SK-N-SH (cell line): ENCODE results near the gene TXNDC2. TPM values are rescaled to one million over a fixed set of nuclear protein-coding genes. Genes with fewer than 3 reads are reported as not detected.

Experiments
- CTCF ChIA-PET: fragments of 300-600, 350-600 bp; formaldehyde crosslinking; extraction: SDS; loops from one replicate; lab custom pipeline; 2021; lab: Yijun Ruan, JAX
- POLR2A ChIA-PET: fragments of 350-600 bp; sonication (Branson Sonifier 250); formaldehyde crosslinking; extraction: SDS; loops from one replicate; lab custom pipeline; 2020; ENCODE audit warnings: antibody characterized with exemption, inconsistent platforms; lab: Yijun Ruan, JAX
- DNase-seq: peaks from one replicate; pipeline ENCODE4 v3.0.0; 2012
- H2AFZ ChIP-seq: fragments of 200-600 bp; sonication (generic); 2 replicates; pipeline ENCODE4 v1.8.1; 2016; ENCODE audit warnings: antibody characterized with exemption, mild to moderate bottlenecking, low read depth
- H3F3A ChIP-seq: fragments of 200-600 bp; sonication (generic); replicated peaks from 2 replicates; pipeline ENCODE3; 2016; ENCODE audit warnings: antibody characterized with exemption, mild to moderate bottlenecking; ENCODE audit not compliant: insufficient read depth
- H3K27ac ChIP-seq, 2 experiments: fragments of 200-500 bp in 1 of 2; fragments of 200-600 bp in 1 of 2; sonication (Bioruptor generic) in 1 of 2; sonication (generic), shearing (Covaris generic) in 1 of 2; 2 replicates each; pipeline versions ENCODE4 v1.5.1 to v1.6.1; 2014 to 2016; ENCODE audit warnings: low read depth in 2 of 2, inconsistent platforms in 1 of 2, low read length in 1 of 2, mild to moderate bottlenecking in 1 of 2, mixed read lengths in 1 of 2
- H3K27me3 ChIP-seq: fragments of 200-600 bp; sonication (generic), shearing (Covaris generic); 2 replicates; pipeline ENCODE4 v1.6.1; 2016; ENCODE audit warnings: mixed run types; ENCODE audit not compliant: insufficient read depth
- H3K36me3 ChIP-seq, 2 experiments: fragments of 200-500 bp in 1 of 2; fragments of 200-600 bp in 1 of 2; sonication (Bioruptor generic) in 1 of 2; sonication (generic) in 1 of 2; replicated peaks in 1 of 2; 2 replicates each; pipeline versions ENCODE3 to v1.5.1; 2014 to 2016; ENCODE audit warnings: low read length in 1 of 2, mild to moderate bottlenecking in 1 of 2; ENCODE audit not compliant: insufficient read depth in 2 of 2, control insufficient read depth in 1 of 2
- H3K4me1 ChIP-seq, 2 experiments: fragments of 200-500 bp in 1 of 2; fragments of 200-600 bp in 1 of 2; sonication (Bioruptor generic) in 1 of 2; sonication (generic), shearing (Covaris generic) in 1 of 2; 2 replicates each; pipeline versions ENCODE4 v1.5.1 to v1.6.1; 2014 to 2016; ENCODE audit warnings: low read depth in 1 of 2, low read length in 1 of 2, mixed run types in 1 of 2; ENCODE audit not compliant: insufficient read depth in 2 of 2, control insufficient read depth in 1 of 2
- H3K4me2 ChIP-seq: fragments of 200-600 bp; sonication (generic), shearing (Covaris generic); 2 replicates; pipeline ENCODE4 v1.6.1; 2017; ENCODE audit warnings: mixed run types
- H3K4me3 ChIP-seq, 2 experiments: fragments of 200-500 bp in 1 of 2; fragments of 200-600 bp in 1 of 2; sonication (Bioruptor generic) in 1 of 2; sonication (generic), shearing (Covaris generic) in 1 of 2; 2 replicates each; pipeline versions ENCODE4 v1.5.1 to v1.8.1; 2014 to 2016; ENCODE audit warnings: low read depth in 2 of 2, inconsistent platforms in 1 of 2, low read length in 1 of 2, mild to moderate bottlenecking in 1 of 2, mixed read lengths in 1 of 2, moderate library complexity in 1 of 2
- H3K79me2 ChIP-seq: fragments of 200-600 bp; sonication (generic); 2 replicates; pipeline ENCODE4 v1.8.1; 2017; ENCODE audit warnings: mild to moderate bottlenecking; ENCODE audit not compliant: insufficient read depth
- H3K9ac ChIP-seq: fragments of 200-600 bp; sonication (generic); 2 replicates; pipeline ENCODE4 v1.6.1; 2017; ENCODE audit warnings: mixed run types
- H3K9me2 ChIP-seq: fragments of 200-600 bp; sonication (generic); 2 replicates; pipeline ENCODE4 v1.6.1; 2017; ENCODE audit warnings: mixed run types
- H3K9me3 ChIP-seq: fragments of 200-600 bp; sonication (generic); 2 replicates; pipeline ENCODE4 v1.6.1; 2017; ENCODE audit warnings: mixed run types, mild to moderate bottlenecking, moderate library complexity
- H4K20me1 ChIP-seq: fragments of 200-600 bp; sonication (generic); 2 replicates; pipeline ENCODE4 v1.6.1; 2017; ENCODE audit warnings: mild to moderate bottlenecking, mixed run types; ENCODE audit not compliant: insufficient read depth
- CHD2 ChIP-seq: fragments of 150-350 bp; IDR thresholded peaks from 2 replicates; pipeline ENCODE4 v1.6.1; 2018; ENCODE audit warnings: low read length; ENCODE audit not compliant: partially characterized antibody
- CTCF ChIP-seq: fragments of 200-600 bp; sonication (generic); IDR thresholded peaks from 2 replicates; pipeline ENCODE4 v1.6.1; 2017; ENCODE audit warnings: antibody characterized with exemption, mild to moderate bottlenecking, moderate library complexity
- FOSL2 ChIP-seq: IDR thresholded peaks from 2 replicates; pipeline ENCODE4 v1.4.0; 2012; ENCODE audit warnings: low read depth, mild to moderate bottlenecking, moderate library complexity, borderline replicate concordance
- FOXM1 ChIP-seq: IDR thresholded peaks from 2 replicates; pipeline ENCODE4 v1.4.0; 2012; ENCODE audit warnings: low read depth, mild to moderate bottlenecking
- GATA2 ChIP-seq: sonication (generic); formaldehyde crosslinking; IDR thresholded peaks from 2 replicates; pipeline ENCODE4 v1.5.0; 2020; ENCODE audit warnings: mild to moderate bottlenecking, missing genetic modification reagents
- JUND ChIP-seq: IDR thresholded peaks from 2 replicates; pipeline ENCODE4 v1.4.0; 2012
- MAX ChIP-seq: IDR thresholded peaks from 2 replicates; pipeline ENCODE4 v1.4.0; 2012; ENCODE audit warnings: low read depth
- MEF2A ChIP-seq: IDR thresholded peaks from 2 replicates; pipeline ENCODE4 v1.4.0; 2012; ENCODE audit warnings: low read depth, borderline replicate concordance
- MXI1 ChIP-seq: IDR thresholded peaks from 2 replicates; pipeline ENCODE4 v1.6.1; 2012; ENCODE audit warnings: mild to moderate bottlenecking, low read depth, low read length, improper control_type of control experiment
- NRF1 ChIP-seq: IDR thresholded peaks from 2 replicates; pipeline ENCODE4 v1.6.1; 2012; ENCODE audit warnings: low read depth, mild to moderate bottlenecking, low read length
- POLR2AphosphoS5 ChIP-seq: IDR thresholded peaks from 2 replicates; pipeline ENCODE4 v1.6.1; 2012; ENCODE audit warnings: low read depth, low read length
- RFX5 ChIP-seq: IDR thresholded peaks from 2 replicates; pipeline ENCODE4 v1.6.1; 2012; ENCODE audit warnings: mild to moderate bottlenecking, improper control_type of control experiment, low read length
- SIN3A ChIP-seq: IDR thresholded peaks from 2 replicates; pipeline ENCODE4 v1.6.1; 2012; ENCODE audit warnings: low read depth, mild to moderate bottlenecking, low read length, moderate library complexity, borderline replicate concordance
- SMC3 ChIP-seq: IDR thresholded peaks from 2 replicates; pipeline ENCODE4 v1.6.1; 2012; ENCODE audit warnings: low read depth, low read length, improper control_type of control experiment
- TAF1 ChIP-seq: IDR thresholded peaks from 2 replicates; pipeline ENCODE4 v1.6.1; 2012; ENCODE audit warnings: low read depth, mild to moderate bottlenecking, low read length, moderate library complexity, borderline replicate concordance
- USF1 ChIP-seq: IDR thresholded peaks from 2 replicates; pipeline ENCODE4 v1.4.0; 2012; ENCODE audit warnings: low read depth, borderline replicate concordance
- USF2 ChIP-seq: fragments of 150-350 bp; IDR thresholded peaks from 2 replicates; pipeline ENCODE4 v1.6.1; 2017; ENCODE audit warnings: antibody characterized with exemption, low read length, low read depth, borderline replicate concordance
- YY1 ChIP-seq: IDR thresholded peaks from 2 replicates; pipeline ENCODE4 v1.4.0; 2012; ENCODE audit warnings: low read depth, mild to moderate bottlenecking
- WGBS: methylation state at CpG from one replicate; pipeline ENCODE4 v1.1.6; 2017; ENCODE audit warnings: low lambda C conversion rate; 5-methylcytosine and 5-hydroxymethylcytosine counted together
- polyA plus RNA-seq, 3 experiments: library from polyadenylated mRNA; depleted of rRNA; stranded (reverse); fragments of >200 nt; gene quantifications; 2 replicates each; pipeline ENCODE4 v1.2.3, GENCODE V29; 2012

The TXNDC2 gene
- polyA plus RNA-seq, 1 of the 3 experiments (the other 2 are of a cell fraction) = 0.07 TPM

- Histone ChIP-seq H4K20me1 (peaks cover 35% of the 10 kb centered on the region), H3K36me3 (no peaks in the 10 kb centered on the region), H3K9me3 (no peaks in the 10 kb centered on the region), H3K4me1 (peaks cover 12 to 13% of the 10 kb centered on the region in 2 experiments; a peak in 3 of 4 replicates), H3K4me2 (peak overlapping the region; percentile 77), H3K9me2 (no peaks in the 10 kb centered on the region)
- WGBS = 2% methylated on average over 12 of the region's 12 CpGs
- POLR2A ChIA-PET = interaction anchor here (0.6 to 1.0 kb wide), 2 partner anchors 121 to 345 kb away, joined by 3 read pairs; no protein-coding TSS in a partner anchor
- no peak for TF ChIP-seq CTCF
- TF ChIP-seq JUND = no peak
- no peak for TF ChIP-seq TAF1
- no peak for TF ChIP-seq FOSL2
- TF ChIP-seq GATA2 (CRISPR knock-in tag) = peak; percentile 63
- TF ChIP-seq MEF2A = no peak
- TF ChIP-seq SMC3 = no peak
- TF ChIP-seq USF2 = no peak
- TF ChIP-seq, all 33 proteins: peak for 1
- peak overlapping the region; percentile 93 for H2AFZ ChIP-seq
- H3K4me3 ChIP-seq = peak overlapping the region; percentile 85 to 95
- DNase-seq = no peak
- peak overlapping the region; percentile 90 to 95 for H3K27ac ChIP-seq
- H3K79me2 ChIP-seq = peaks cover 40% of the 10 kb centered on the region
- peak overlapping the region; percentile 94 for H3K9ac ChIP-seq
- H3F3A ChIP-seq = peaks cover 18% of the 10 kb centered on the region
- CTCF ChIA-PET = interaction anchor here (0.8 to 0.9 kb wide), 2 partner anchors 8 to 300 kb away, joined by 3 read pairs; no protein-coding TSS in a partner anchor
- H3K27me3 ChIP-seq = no peaks in the 10 kb centered on the region
Measured at GRCh38 chr18:9913151-9913525, 27.4 kb downstream of the TXNDC2 start.

GRCh38 chr18:9913526-9914333, 28.0 kb downstream of the TXNDC2 start, which contains the start of gene VAPA:
Gene VAPA (plus strand): TSS chr18:9914016. CDS start chr18:9914257, 241 bp downstream.
- Histone ChIP-seq H3K27ac (peak within 1 kb of the TSS; percentile 90 to 95), H3K9me3 (no peaks in the 10 kb centered on the region), H3K4me2 (peak within 1 kb of the TSS; percentile 82), H3K4me1 (peaks cover 16 to 19% of the 10 kb centered on the region in 2 experiments; a peak in 3 of 4 replicates), H2AFZ (peak within 1 kb of the TSS; percentile 93), H3F3A (peaks cover 19% of the 10 kb centered on the region), H3K9ac (peak within 1 kb of the TSS; percentile 94), H3K27me3 (no peaks in the 10 kb centered on the region), H3K9me2 (no peaks in the 10 kb centered on the region), H3K36me3 (no peaks in the 10 kb centered on the region), H3K79me2 (peaks cover 46% of the 10 kb centered on the region), H3K4me3 (peak within 1 kb of the TSS; percentile 91 to 95), H4K20me1 (peaks cover 41% of the 10 kb centered on the region)
- ChIA-PET CTCF (interaction anchor here (0.8 to 1.2 kb wide), 4 partner anchors 9 to 301 kb away, joined by 3 to 5 read pairs (median 3); no protein-coding TSS in a partner anchor), POLR2A (interaction anchor here (0.6 to 1.0 kb wide), 2 partner anchors 121 to 346 kb away, joined by 3 read pairs; no protein-coding TSS in a partner anchor)
- WGBS = 0% methylated on average over 16 of the region's 87 CpGs
- peak; percentile 94 for TF ChIP-seq USF1
- TF ChIP-seq SIN3A = 0 out of 2 replicates have a peak, but pooled peaks have one; percentile 39
- peak; percentile 52; the same call in 1 of the 2 replicates for TF ChIP-seq MAX
- TF ChIP-seq YY1 = 0 out of 2 replicates have a peak, but pooled peaks have one; percentile 45
- no peak for TF ChIP-seq RFX5
- no peak for TF ChIP-seq FOXM1
- TF ChIP-seq USF2 = peak; percentile 80
- TF ChIP-seq POLR2AphosphoS5 = peak; percentile 66; the same call in 1 of the 2 replicates
- TF ChIP-seq MXI1 = peak; percentile 32; the same call in 1 of the 2 replicates
- TF ChIP-seq TAF1 = peak; percentile 39; the same call in 1 of the 2 replicates
- peak; percentile 67 for TF ChIP-seq CHD2
- no peak for TF ChIP-seq SMC3
- TF ChIP-seq NRF1 = peak; percentile 87
- peak; percentile 98 for DNase-seq
